H7 (cell line): ENCODE measurements around the gene LUC7L2. TPM values are rescaled to one million over a fixed set of nuclear protein-coding genes. Genes with fewer than 3 reads are reported as not detected.
"Not testable (repeated sequence)": the region's sequence is repeated elsewhere in the genome, so short reads cannot be mapped to it uniquely, and the experiment has no call there.

Experiments
- DNase-seq: peaks from one replicate; pipeline ENCODE4 v3.0.0; 2012
- H3K27me3 ChIP-seq: 2 replicates; pipeline ENCODE4 v1.6.0; 2011; ENCODE audit warnings: mild to moderate bottlenecking, low read length; ENCODE audit not compliant: control insufficient read depth, insufficient read depth
- H3K36me3 ChIP-seq: replicated peaks from 2 replicates; pipeline ENCODE4 v1.5.1; 2011; ENCODE audit warnings: low read length; ENCODE audit not compliant: control insufficient read depth, insufficient read depth
- H3K4me3 ChIP-seq: 2 replicates; pipeline ENCODE4 v1.5.1; 2011; ENCODE audit warnings: low read depth, mild to moderate bottlenecking, control low read depth, low read length, moderate library complexity; ENCODE audit not compliant: insufficient read depth
- total RNA-seq: library from RNA; depleted of rRNA; stranded (reverse); fragments of >200 nt; shearing (Covaris generic); gene quantifications from 2 replicates; pipeline ENCODE4 v1.2.3, GENCODE V29; 2014; rRNA removed

LUC7L2 gene
- total RNA-seq, 1 experiment from 2014 or later: 43.4 TPM

DNA sequence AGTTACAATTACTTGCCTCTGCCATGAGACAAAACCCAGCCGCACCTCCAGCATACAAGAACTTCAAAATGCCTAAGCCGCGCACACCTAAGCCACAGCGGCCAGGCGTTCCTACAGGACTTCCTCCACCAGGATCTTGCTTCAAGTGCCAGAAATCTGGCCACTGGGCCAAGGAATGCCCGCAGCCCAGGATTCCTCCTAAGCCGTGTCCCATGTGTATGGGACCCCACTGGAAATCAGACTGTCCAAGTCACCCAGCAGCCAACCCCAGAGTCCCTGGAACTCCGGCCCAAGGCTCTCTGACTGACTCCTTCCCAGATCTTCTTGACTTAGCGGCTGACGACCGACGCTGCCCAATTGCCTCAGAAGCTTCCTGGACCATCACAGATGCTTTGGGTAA, 103.7 kb downstream of the LUC7L2 start:
- not testable (repeated sequence) for H3K36me3 ChIP-seq, H3K4me3 ChIP-seq, DNase-seq, H3K27me3 ChIP-seq

- not testable (repeated sequence) for H3K27me3 ChIP-seq, DNase-seq, H3K36me3 ChIP-seq, H3K4me3 ChIP-seq
Measured at GRCh38 chr7:139464511-139464910, 104.8 kb downstream of the LUC7L2 start.

DNA sequence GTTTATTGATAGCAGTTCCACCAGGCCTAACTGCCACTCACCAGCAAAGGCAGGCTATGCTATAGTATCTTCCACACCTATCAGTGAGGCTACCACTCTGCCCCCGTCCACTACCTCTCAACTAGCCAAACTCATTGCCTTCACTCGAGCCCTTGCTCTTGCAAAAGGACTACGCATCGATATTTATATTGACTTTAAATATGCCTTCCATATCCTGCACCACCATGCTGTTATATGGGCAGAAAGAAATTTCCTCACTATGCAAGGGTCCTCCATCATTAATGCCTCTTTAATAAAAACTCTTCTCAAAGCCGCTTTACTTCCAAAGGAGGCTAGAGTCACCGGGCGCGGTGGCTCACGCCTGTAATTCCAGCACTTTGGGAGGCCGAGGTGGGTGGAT, 105.4 kb downstream of the LUC7L2 start:
- H3K4me3 ChIP-seq, H3K27me3 ChIP-seq, H3K36me3 ChIP-seq, DNase-seq: not testable (repeated sequence)

DNA sequence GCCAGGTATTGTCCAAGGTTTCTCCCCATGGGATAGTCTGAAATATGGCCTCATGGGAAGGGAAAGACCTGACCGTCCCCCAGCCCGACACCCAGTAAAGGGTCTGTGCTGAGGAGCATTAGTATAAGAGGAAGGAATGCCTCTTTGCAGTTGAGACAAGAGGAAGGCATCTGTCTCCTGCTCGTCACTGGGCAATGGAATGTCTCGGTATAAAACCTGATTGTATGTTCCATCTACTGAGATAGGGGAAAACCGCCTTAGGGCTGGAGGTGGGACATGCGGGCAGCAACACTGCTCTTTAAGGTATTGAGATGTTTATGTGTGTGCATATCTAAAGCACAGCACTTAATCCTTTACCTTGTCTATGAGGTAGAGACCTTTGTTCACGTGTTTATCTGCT, 108.0 kb downstream of the LUC7L2 start:
- H3K4me3 ChIP-seq, H3K27me3 ChIP-seq, H3K36me3 ChIP-seq, DNase-seq: not testable (repeated sequence)

- DNase-seq, H3K27me3 ChIP-seq, H3K36me3 ChIP-seq, H3K4me3 ChIP-seq: not testable (repeated sequence)
Measured at GRCh38 chr7:139468281-139468680, 108.6 kb downstream of the LUC7L2 start.

DNA sequence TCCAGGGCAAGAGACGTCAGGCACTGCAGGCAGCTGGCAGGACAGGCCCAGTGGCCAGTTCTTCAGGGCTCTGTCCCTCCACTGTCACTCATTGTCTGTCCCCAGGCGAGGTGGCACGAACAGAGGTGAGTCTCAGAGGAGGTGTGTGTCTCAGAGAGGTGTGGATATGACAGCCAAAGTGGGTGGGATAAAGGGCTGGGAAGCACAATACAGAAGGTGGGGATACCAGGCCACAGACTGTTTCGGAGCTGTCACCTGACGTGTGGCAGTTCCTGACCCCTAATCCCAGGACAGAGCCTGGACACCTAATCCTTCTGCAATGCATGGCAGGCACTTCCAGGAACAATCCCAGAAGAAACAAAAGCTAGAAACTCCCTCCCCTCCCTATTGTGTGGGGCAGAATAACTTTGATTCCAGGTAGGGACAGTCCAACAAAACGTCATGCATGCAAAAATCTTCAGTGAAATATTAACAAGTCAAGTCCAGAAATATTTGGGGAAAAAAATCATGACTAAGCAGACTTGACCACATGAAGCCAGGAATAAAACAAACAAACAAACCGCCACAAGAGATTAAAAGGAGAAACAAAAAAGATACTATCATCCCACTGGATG, 112.2 kb downstream of the LUC7L2 start:
- H3K27me3 ChIP-seq: no peaks in the 10 kb centered on the region
- H3K4me3 ChIP-seq: no peak overlapping the region
- peaks cover 3% of the 10 kb centered on the region; the same call in 1 of the 2 replicates for H3K36me3 ChIP-seq
- no peak for DNase-seq

Other genes starting within 250 kb of the LUC7L2 start
- 6.5 and 10.1 TPM in 2 replicates for gene UBN2, start 128.7 kb upstream of the LUC7L2 start, total RNA-seq
- gene FMC1, start 18.6 kb upstream of the LUC7L2 start, total RNA-seq: 24.7 and 32.6 TPM in 2 replicates
- 9.2 and 11.5 TPM in 2 replicates for gene KLRG2, start 123.8 kb downstream of the LUC7L2 start, total RNA-seq
- gene CLEC2L, start 163.8 kb downstream of the LUC7L2 start, total RNA-seq: not detected in 2 replicates